Uterus (tissue), 4 donors: ENCODE results near the gene ROBO2. TPM values are rescaled to one million over a fixed set of nuclear protein-coding genes. Genes with fewer than 3 reads are reported as not detected.

Experiments used
- DNase-seq, 2 donors: peaks; one replicate each; pipeline ENCODE4 v3.0.0-alpha.2; 2019 to 2020
- H3K27ac ChIP-seq, 2 donors: fragments of 200-600 bp; sonication (generic); 1 replicate in 1 of 2; 2 replicates in 1 of 2; pipeline ENCODE4 v1.5.1; 2016 to 2018
- H3K27me3 ChIP-seq, 2 donors: fragments of 200-600 bp; sonication (generic); one replicate each; pipeline ENCODE4 v1.5.1; 2018 to 2019; ENCODE audit warnings: control low read depth in 1 of 2
- H3K36me3 ChIP-seq, 2 donors: fragments of 200-600 bp; sonication (generic); one replicate each; pipeline ENCODE4 v1.5.1; 2019; ENCODE audit warnings: control low read depth in 1 of 2
- H3K4me1 ChIP-seq, 2 donors: fragments of 200-600 bp; sonication (generic); one replicate each; pipeline ENCODE4 v1.5.1; 2018 to 2019; ENCODE audit warnings: control low read depth in 1 of 2
- H3K4me3 ChIP-seq, 2 donors: fragments of 200-600 bp; sonication (generic); 1 replicate in 1 of 2; 2 replicates in 1 of 2; pipeline ENCODE4 v1.5.1; 2018 to 2019; ENCODE audit warnings: mild to moderate bottlenecking in 1 of 2
- H3K9me3 ChIP-seq, 2 donors: fragments of 200-600 bp; sonication (generic); one replicate each; pipeline ENCODE4 v1.5.1; 2019; ENCODE audit warnings: control low read depth in 1 of 2
- POLR2A ChIP-seq, 2 donors: fragments of 450-650 bp; IDR thresholded peaks; one replicate each; pipeline ENCODE4 v1.6.1; 2016; ENCODE audit warnings: antibody characterized with exemption in 2 of 2, mild to moderate bottlenecking in 1 of 2, moderate library complexity in 1 of 2
- intact Hi-C: fragments of 100-400 bp; cut with DNase I; formaldehyde crosslinking; loops from one replicate; pipeline ENCODE4 v1.15.1; 2023; ENCODE audit warnings: low total_unique reads
- total RNA-seq, 4 donors: library from RNA; depleted of rRNA in 3 of 4; stranded (reverse); fragments of >200 nt in 3 of 4; gene quantifications; one replicate each; pipeline versions ENCODE4 v1.1.0 to v1.2.4, GENCODE V29; 2014 to 2023
- TF ChIP-seq, protein P1 (sequence below), 4 experiments: fragments of 200-600 bp in 2 of 4; fragments of 450-650 bp in 2 of 4; sonication (generic) in 2 of 4; IDR thresholded peaks; one replicate each; pipeline ENCODE4 v1.5.1; 2016 to 2019; ENCODE audit warnings: antibody characterized with exemption in 4 of 4, mild to moderate bottlenecking in 2 of 4, moderate library complexity in 1 of 4
- donor health status: DM: yes; HTN: yes; CAD: no.

The ROBO2 gene
- total RNA-seq, 4 donors from 2014 or later, result 0.26 to 51.3 (median 0.49) TPM; not detected in 1

- TF ChIP-seq, protein P1, sequence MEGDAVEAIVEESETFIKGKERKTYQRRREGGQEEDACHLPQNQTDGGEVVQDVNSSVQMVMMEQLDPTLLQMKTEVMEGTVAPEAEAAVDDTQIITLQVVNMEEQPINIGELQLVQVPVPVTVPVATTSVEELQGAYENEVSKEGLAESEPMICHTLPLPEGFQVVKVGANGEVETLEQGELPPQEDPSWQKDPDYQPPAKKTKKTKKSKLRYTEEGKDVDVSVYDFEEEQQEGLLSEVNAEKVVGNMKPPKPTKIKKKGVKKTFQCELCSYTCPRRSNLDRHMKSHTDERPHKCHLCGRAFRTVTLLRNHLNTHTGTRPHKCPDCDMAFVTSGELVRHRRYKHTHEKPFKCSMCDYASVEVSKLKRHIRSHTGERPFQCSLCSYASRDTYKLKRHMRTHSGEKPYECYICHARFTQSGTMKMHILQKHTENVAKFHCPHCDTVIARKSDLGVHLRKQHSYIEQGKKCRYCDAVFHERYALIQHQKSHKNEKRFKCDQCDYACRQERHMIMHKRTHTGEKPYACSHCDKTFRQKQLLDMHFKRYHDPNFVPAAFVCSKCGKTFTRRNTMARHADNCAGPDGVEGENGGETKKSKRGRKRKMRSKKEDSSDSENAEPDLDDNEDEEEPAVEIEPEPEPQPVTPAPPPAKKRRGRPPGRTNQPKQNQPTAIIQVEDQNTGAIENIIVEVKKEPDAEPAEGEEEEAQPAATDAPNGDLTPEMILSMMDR (IDR thresholded peaks at IDR 0.05), result no peak
- no peak for TF ChIP-seq POLR2A (IDR thresholded peaks at IDR 0.05)
- Histone ChIP-seq H3K27me3 (no peaks in the 10 kb centered on the region), H3K4me1 (no peaks in the 10 kb centered on the region), H3K4me3 (no peak overlapping the region), H3K36me3 (no peaks in the 10 kb centered on the region), H3K9me3 (no peaks in the 10 kb centered on the region), H3K27ac (no peak overlapping the region)
- intact Hi-C loops, result no loop called here
- DNase-seq, result no peak
Observed at GRCh38 chr3:77362936-77363335, 323.0 kb downstream of the ROBO2 start.

GRCh38 chr3:77365152-77365551, 325.3 kb downstream of the ROBO2 start:
- no peaks in the 10 kb centered on the region for H3K27me3 ChIP-seq
- DNase-seq, result no peak
- intact Hi-C loops, result no loop called here
- no peaks in the 10 kb centered on the region for H3K4me1 ChIP-seq
- no peaks in the 10 kb centered on the region for H3K36me3 ChIP-seq
- H3K27ac ChIP-seq, result no peak overlapping the region
- no peaks in the 10 kb centered on the region for H3K9me3 ChIP-seq
- H3K4me3 ChIP-seq, result no peak overlapping the region
- TF ChIP-seq, protein P1 (IDR thresholded peaks at IDR 0.05), result no peak
- no peak for TF ChIP-seq POLR2A (IDR thresholded peaks at IDR 0.05)

DNA sequence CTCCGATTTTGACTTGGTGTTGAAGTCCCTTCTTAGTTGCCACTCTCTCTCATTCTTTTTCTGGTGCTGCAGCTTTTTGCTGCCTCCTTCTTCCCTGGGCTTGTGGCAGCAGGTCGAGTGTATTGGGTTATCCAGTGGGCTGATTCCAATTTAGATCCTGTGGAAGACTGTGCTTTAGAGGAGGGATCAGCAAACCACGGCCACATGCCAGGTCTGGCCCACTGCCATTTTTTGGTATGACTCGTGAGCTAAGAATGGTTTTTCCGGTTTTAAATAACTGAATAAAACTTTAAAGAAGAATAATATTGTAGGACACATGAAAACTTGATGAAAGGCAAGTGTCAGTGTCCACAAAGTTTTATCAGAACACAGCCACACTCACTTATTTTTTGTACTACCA, 330.5 kb downstream of the ROBO2 start:
- no peaks in the 10 kb centered on the region for H3K36me3 ChIP-seq
- intact Hi-C loops, result no loop called here
- H3K27ac ChIP-seq, result no peak overlapping the region
- H3K4me3 ChIP-seq, result no peak overlapping the region
- H3K4me1 ChIP-seq, result no peaks in the 10 kb centered on the region
- H3K27me3 ChIP-seq, result no peaks in the 10 kb centered on the region
- no peak for TF ChIP-seq POLR2A (IDR thresholded peaks at IDR 0.05)
- TF ChIP-seq, protein P1 (IDR thresholded peaks at IDR 0.05), result no peak
- DNase-seq, result peak in 1 of 2 donors; percentile 16
- no peaks in the 10 kb centered on the region for H3K9me3 ChIP-seq

DNA sequence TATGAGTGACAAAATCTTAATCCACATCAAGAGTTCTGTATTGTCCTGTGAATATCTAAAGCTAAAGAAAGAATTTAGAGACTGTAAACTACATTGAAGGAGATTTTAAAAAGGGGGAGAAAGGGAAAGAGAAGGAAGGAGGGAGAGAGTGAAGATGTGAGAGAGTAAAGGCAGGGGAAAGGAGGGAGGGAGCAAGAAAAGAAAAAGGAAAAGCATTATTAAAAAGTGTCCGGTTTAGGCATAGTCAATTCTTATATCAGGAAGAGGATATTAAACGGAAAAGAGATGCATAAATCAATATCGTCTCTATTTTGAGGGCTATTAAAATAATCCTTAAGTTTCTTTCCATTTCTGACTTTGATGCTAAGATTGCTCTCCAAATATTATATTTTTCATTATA, 332.1 kb downstream of the ROBO2 start:
- no peak for DNase-seq
- H3K4me3 ChIP-seq, result no peak overlapping the region
- TF ChIP-seq, protein P1 (IDR thresholded peaks at IDR 0.05), result no peak
- TF ChIP-seq POLR2A (IDR thresholded peaks at IDR 0.05), result no peak
- intact Hi-C loops, result no loop called here
- no peaks in the 10 kb centered on the region for H3K9me3 ChIP-seq
- no peaks in the 10 kb centered on the region for H3K27me3 ChIP-seq
- H3K27ac ChIP-seq, result no peak overlapping the region
- no peaks in the 10 kb centered on the region for H3K36me3 ChIP-seq
- H3K4me1 ChIP-seq, result no peaks in the 10 kb centered on the region

GRCh38 chr3:77372634-77373346, 332.9 kb downstream of the ROBO2 start:
- TF ChIP-seq POLR2A (IDR thresholded peaks at IDR 0.05), result no peak
- TF ChIP-seq, protein P1 (IDR thresholded peaks at IDR 0.05), result no peak
- Histone ChIP-seq H3K4me3 (no peak overlapping the region), H3K27me3 (no peaks in the 10 kb centered on the region), H3K27ac (no peak overlapping the region), H3K36me3 (no peaks in the 10 kb centered on the region), H3K9me3 (no peaks in the 10 kb centered on the region), H3K4me1 (no peaks in the 10 kb centered on the region)
- no peak for DNase-seq
- intact Hi-C loops, result no loop called here
